Prostate gland (tissue), 2 donors: ENCODE results near the gene RGL1.

Experiments used
- POLR2A ChIP-seq: fragments of 450-650 bp; IDR thresholded peaks from one replicate; pipeline ENCODE4 v1.6.1; 2016; ENCODE audit warnings: antibody characterized with exemption, mild to moderate bottlenecking
- POLR2AphosphoS5 ChIP-seq: sonication (generic); formaldehyde crosslinking; IDR thresholded peaks from one replicate; pipeline ENCODE4 v1.6.1; 2017; ENCODE audit warnings: antibody characterized with exemption
- TF ChIP-seq, protein P1 (sequence below), 4 experiments: fragments of 200-600 bp in 2 of 4; fragments of 450-650 bp in 2 of 4; sonication (generic) in 2 of 4; IDR thresholded peaks; 1 replicate in 3 of 4; 2 replicates in 1 of 4; pipeline ENCODE4 v1.5.1; 2016 to 2019; ENCODE audit warnings: antibody characterized with exemption in 4 of 4, mild to moderate bottlenecking in 2 of 4, moderate library complexity in 2 of 4

DNA sequence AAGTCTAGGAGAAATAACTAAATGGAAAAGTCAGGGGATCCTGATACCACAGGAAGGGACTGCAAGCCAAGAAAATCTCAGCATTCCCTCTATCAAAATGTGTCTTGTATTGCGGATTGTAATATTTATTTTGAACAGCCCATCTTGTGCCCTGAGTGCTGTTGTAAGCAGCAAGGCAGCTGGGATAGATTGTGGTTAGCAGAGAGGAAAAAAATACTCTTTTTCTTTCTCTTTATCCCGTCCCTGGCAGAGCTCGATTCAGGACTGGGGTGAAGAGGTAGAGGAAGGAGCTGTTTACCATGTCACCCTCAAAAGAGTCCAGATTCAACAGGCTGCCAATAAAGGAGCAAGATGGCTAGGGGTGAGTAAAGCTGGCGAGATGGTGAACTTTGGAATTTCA lies 1.2 kb downstream of the RGL1 start:
- TF ChIP-seq, protein P1, sequence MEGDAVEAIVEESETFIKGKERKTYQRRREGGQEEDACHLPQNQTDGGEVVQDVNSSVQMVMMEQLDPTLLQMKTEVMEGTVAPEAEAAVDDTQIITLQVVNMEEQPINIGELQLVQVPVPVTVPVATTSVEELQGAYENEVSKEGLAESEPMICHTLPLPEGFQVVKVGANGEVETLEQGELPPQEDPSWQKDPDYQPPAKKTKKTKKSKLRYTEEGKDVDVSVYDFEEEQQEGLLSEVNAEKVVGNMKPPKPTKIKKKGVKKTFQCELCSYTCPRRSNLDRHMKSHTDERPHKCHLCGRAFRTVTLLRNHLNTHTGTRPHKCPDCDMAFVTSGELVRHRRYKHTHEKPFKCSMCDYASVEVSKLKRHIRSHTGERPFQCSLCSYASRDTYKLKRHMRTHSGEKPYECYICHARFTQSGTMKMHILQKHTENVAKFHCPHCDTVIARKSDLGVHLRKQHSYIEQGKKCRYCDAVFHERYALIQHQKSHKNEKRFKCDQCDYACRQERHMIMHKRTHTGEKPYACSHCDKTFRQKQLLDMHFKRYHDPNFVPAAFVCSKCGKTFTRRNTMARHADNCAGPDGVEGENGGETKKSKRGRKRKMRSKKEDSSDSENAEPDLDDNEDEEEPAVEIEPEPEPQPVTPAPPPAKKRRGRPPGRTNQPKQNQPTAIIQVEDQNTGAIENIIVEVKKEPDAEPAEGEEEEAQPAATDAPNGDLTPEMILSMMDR (IDR thresholded peaks at IDR 0.05): no peak
- no peak for TF ChIP-seq POLR2AphosphoS5
- no peak for TF ChIP-seq POLR2A
